Measurements from ENCODE around the gene SF3B6. TPM values are rescaled to one million over a fixed set of nuclear protein-coding genes. Genes with fewer than 3 reads are reported as not detected.
A peak's percentile ranks its signal among the peaks of the same experiment; 100 is the strongest.

SF3B6 gene
- total RNA-seq, 1 donor from 2014 or later, result 93.9 TPM

DNA sequence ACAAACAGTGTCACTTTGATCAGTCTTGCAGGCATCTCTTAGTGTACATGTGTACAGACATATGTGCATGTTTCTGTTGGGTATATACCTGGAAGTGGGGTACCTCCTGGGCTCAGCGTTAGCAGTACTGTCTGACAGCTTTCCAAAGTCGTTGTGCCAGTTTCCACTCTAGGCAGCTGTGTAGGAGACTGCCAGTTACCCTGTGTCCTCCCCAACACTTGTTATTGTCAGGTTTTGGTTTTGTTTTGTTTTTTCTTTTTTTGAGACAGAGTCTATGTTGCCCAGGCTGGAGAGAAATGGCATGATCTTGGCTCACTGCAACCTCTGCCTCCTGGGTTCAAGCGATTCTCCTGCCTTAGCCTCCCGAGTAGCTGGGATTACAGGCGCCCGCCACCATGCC, 20.4 kb downstream of the SF3B6 start:
- DNase-seq (ENCODE audit: low spot score in 2 of 2, unreplicated experiment in 2 of 2), result no peak

DNA sequence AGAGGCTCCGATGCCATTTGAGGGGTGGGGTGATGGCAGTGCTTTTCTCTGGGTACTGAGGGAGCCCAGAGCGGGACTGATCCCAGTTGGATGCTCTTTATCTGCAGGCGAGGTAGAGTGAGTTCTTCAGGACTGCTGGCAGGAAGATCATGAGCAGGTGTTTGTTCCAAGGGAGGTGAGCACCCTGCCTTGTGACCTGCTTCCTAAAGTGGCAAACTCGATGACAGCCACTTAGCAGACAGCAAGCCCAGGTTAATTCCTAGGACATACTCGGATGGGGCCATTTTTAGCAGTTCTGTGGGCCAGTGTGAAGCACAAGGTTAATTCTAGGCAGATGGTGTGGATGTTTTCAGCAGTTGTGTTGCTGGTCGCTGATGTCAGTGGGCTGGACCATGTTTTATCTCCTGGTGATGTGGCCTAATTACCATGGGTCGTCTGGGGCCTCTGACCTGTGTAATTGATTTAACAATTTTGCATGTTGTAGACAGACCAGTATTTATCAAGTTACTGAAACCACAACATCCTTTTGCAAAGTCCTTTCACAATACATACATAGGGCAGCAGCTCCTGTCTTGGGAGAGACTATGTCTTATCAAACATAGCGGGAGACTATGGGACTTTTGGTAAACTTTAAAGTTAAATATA, 21.6 kb downstream of the SF3B6 start:
- Mint-ChIP-seq H3K4me3 (no peak overlapping the region), H3K27me3 (ENCODE audit: low read depth) (no peaks in the 10 kb centered on the region), H3K27ac (no peak overlapping the region), H3K4me1 (no peaks in the 10 kb centered on the region), H3K9me3 (no peaks in the 10 kb centered on the region), H3K36me3 (no peaks in the 10 kb centered on the region)
- no peak for DNase-seq (ENCODE audit: low spot score in 2 of 2, unreplicated experiment in 2 of 2)
- TF ChIP-seq, protein P1, sequence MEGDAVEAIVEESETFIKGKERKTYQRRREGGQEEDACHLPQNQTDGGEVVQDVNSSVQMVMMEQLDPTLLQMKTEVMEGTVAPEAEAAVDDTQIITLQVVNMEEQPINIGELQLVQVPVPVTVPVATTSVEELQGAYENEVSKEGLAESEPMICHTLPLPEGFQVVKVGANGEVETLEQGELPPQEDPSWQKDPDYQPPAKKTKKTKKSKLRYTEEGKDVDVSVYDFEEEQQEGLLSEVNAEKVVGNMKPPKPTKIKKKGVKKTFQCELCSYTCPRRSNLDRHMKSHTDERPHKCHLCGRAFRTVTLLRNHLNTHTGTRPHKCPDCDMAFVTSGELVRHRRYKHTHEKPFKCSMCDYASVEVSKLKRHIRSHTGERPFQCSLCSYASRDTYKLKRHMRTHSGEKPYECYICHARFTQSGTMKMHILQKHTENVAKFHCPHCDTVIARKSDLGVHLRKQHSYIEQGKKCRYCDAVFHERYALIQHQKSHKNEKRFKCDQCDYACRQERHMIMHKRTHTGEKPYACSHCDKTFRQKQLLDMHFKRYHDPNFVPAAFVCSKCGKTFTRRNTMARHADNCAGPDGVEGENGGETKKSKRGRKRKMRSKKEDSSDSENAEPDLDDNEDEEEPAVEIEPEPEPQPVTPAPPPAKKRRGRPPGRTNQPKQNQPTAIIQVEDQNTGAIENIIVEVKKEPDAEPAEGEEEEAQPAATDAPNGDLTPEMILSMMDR (IDR thresholded peaks at IDR 0.05; ENCODE audit: unreplicated experiment), result no peak

More for the DNA sequence above, 20.4 kb downstream of the SF3B6 start:
- Mint-ChIP-seq H3K9me3 (no peaks in the 10 kb centered on the region), H3K27me3 (ENCODE audit: low read depth) (no peaks in the 10 kb centered on the region), H3K4me3 (no peak overlapping the region), H3K4me1 (no peaks in the 10 kb centered on the region), H3K36me3 (no peaks in the 10 kb centered on the region), H3K27ac (no peak overlapping the region)
- TF ChIP-seq, protein P1 (IDR thresholded peaks at IDR 0.05; ENCODE audit: unreplicated experiment), result no peak

DNA sequence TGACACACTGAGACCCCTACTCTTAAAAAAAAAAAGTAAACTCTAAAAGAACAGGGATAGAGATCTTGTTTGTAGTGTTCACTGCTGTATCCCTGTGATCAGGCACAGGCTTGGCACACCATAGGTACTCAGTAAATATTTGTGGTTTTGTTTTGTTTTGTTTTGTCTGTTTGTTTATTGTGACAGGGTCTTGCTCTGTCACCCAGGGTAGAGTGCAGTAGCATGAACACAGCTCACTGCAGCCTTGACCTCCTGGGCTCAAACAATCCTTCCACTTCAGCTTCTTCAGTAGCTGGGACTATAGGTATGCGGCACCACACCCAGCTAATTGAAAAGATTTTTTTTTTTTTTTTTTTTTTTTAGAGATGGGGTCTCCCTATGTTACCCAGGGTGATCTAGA, 23.2 kb downstream of the SF3B6 start:
- Mint-ChIP-seq H3K4me3 (no peak overlapping the region), H3K4me1 (no peaks in the 10 kb centered on the region), H3K9me3 (no peaks in the 10 kb centered on the region), H3K36me3 (no peaks in the 10 kb centered on the region), H3K27ac (no peak overlapping the region), H3K27me3 (ENCODE audit: low read depth) (no peaks in the 10 kb centered on the region)
- no peak for DNase-seq (ENCODE audit: low spot score in 2 of 2, unreplicated experiment in 2 of 2)
- TF ChIP-seq, protein P1 (IDR thresholded peaks at IDR 0.05; ENCODE audit: unreplicated experiment), result no peak

DNA sequence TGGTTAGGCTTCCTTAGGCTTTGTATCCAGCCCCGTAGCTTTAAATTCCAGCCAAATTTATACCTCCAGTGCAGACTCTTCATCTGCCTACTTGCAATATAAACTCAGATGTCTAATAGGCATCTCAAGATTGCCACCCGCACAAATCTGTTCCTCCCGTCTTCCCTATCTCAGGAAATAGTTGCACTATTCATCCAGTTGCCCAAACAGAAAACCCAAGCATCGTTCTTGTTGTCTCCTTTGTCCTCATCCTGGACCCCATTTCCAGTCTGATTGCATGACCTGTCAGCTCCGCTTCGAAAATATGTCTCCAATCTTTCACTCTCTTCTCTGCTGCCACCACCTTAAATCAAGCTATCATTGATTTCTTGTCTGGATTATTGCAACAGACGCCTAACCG, 24.3 kb downstream of the SF3B6 start:
- Mint-ChIP-seq H3K4me3 (no peak overlapping the region), H3K27ac (no peak overlapping the region), H3K27me3 (ENCODE audit: low read depth) (no peaks in the 10 kb centered on the region), H3K9me3 (no peaks in the 10 kb centered on the region), H3K4me1 (peaks cover 9% of the 10 kb centered on the region), H3K36me3 (no peaks in the 10 kb centered on the region)
- no peak for DNase-seq (ENCODE audit: low spot score in 2 of 2, unreplicated experiment in 2 of 2)
- TF ChIP-seq, protein P1 (IDR thresholded peaks at IDR 0.05; ENCODE audit: unreplicated experiment), result no peak

DNA sequence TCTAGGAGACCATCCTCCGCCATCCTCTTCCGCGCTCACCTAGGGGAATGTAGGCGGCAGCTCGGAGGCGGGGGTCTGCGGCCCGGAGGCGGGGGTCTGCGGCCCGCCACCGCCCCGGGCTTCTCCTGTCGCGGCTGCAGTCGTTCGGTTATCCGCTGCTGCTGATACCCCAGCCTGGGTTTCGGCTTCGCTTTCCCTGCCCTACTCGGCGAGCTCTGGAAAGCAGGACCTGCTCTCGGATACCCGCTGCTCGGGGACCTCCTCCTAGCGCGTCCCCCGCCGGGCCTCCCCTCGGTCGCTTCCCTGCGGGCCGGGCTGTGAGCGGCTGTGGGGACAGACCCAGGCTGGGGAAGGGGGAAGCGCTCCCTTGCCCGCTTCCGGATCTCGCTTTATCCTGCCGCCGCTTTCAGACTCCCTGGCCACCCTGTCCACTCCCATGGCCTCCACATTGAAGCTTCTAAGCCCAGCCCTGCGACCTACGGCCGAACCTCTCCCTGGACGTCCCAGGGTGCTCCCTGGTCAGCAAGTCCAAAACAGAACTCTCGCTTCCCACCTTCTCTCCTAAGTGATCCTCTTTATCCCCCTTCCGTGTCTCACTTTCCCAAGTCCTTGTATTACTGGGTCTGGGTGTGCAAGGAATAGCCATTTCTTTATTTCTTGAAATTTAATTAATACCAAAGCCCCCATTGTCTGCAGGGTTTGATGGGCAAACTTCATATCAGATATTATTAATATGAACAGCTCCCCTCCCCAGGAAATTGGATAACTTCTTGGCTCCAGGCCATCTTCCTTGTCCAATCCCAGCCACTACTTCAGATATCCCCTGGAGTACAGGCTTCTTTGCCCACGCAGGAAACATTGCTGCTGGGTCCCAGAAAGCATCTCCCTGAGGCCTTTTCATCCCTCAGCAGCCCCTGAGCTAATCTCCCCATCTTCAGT, 25.8 kb downstream of the SF3B6 start:
- Mint-ChIP-seq H3K27me3 (ENCODE audit: low read depth) (no peaks in the 10 kb centered on the region), H3K4me3 (no peak overlapping the region), H3K4me1 (peaks cover 17% of the 10 kb centered on the region), H3K36me3 (no peaks in the 10 kb centered on the region), H3K27ac (no peak overlapping the region), H3K9me3 (no peaks in the 10 kb centered on the region)
- TF ChIP-seq, protein P1 (IDR thresholded peaks at IDR 0.05; ENCODE audit: unreplicated experiment), result no peak
- peak; percentile 32 to 58 for DNase-seq (ENCODE audit: low spot score in 2 of 2, unreplicated experiment in 2 of 2)

All from mesothelial cell of epicardium (in vitro differentiated cells).